Duodenal mucosa (tissue), 2 donors: ENCODE measurements around the gene TLL2.

Experiments used
- H3K27ac ChIP-seq: one replicate; pipeline ENCODE4 v1.7.0; 2013; ENCODE audit warnings: low read depth, low read length
- H3K27me3 ChIP-seq, 2 donors: one replicate each; pipeline ENCODE4 v1.7.0; 2013; ENCODE audit warnings: low read length in 2 of 2, control low read depth in 1 of 2; ENCODE audit not compliant: insufficient read depth in 2 of 2, control insufficient read depth in 1 of 2
- H3K36me3 ChIP-seq, 2 donors: one replicate each; pipeline ENCODE4 v1.7.0; 2013; ENCODE audit warnings: low read length in 2 of 2, control low read depth in 1 of 2; ENCODE audit not compliant: insufficient read depth in 2 of 2, control insufficient read depth in 1 of 2
- H3K4me1 ChIP-seq, 2 donors: one replicate each; pipeline ENCODE4 v1.7.0; 2013; ENCODE audit warnings: low read length in 2 of 2, control low read depth in 1 of 2; ENCODE audit not compliant: insufficient read depth in 2 of 2, control insufficient read depth in 1 of 2
- H3K4me3 ChIP-seq, 2 donors: one replicate each; pipeline ENCODE4 v1.7.0; 2013; ENCODE audit warnings: low read length in 2 of 2, low read depth in 1 of 2
- H3K9ac ChIP-seq, 2 donors: one replicate each; pipeline ENCODE4 v1.7.0; 2013; ENCODE audit warnings: low read length in 2 of 2, low read depth in 1 of 2
- H3K9me3 ChIP-seq, 2 donors: one replicate each; pipeline ENCODE4 v1.7.0; 2013; ENCODE audit warnings: low read length in 2 of 2, control low read depth in 1 of 2; ENCODE audit not compliant: control insufficient read depth in 1 of 2

The TLL2 gene

GRCh38 chr10:96333101-96333500 is 180.6 kb downstream of the TLL2 start:
- no peak overlapping the region for H3K9ac ChIP-seq
- no peaks in the 10 kb centered on the region for H3K9me3 ChIP-seq
- peaks cover 0 to 7% of the 10 kb centered on the region in 2 donors for H3K27me3 ChIP-seq
- no peak overlapping the region for H3K4me3 ChIP-seq
- H3K4me1 ChIP-seq, result no peaks in the 10 kb centered on the region
- H3K36me3 ChIP-seq, result no peaks in the 10 kb centered on the region
- no peak overlapping the region for H3K27ac ChIP-seq

GRCh38 chr10:96327462-96327861 is 186.3 kb downstream of the TLL2 start:
- Histone ChIP-seq H3K36me3 (no peaks in the 10 kb centered on the region), H3K4me1 (peaks cover 0 to 6% of the 10 kb centered on the region in 2 donors), H3K9ac (no peak overlapping the region), H3K27me3 (no peaks in the 10 kb centered on the region), H3K9me3 (no peaks in the 10 kb centered on the region), H3K27ac (no peak overlapping the region), H3K4me3 (no peak overlapping the region)

- Histone ChIP-seq H3K9me3 (no peaks in the 10 kb centered on the region), H3K4me1 (peaks cover 0 to 6% of the 10 kb centered on the region in 2 donors), H3K36me3 (no peaks in the 10 kb centered on the region), H3K9ac (no peak overlapping the region), H3K27ac (no peak overlapping the region), H3K27me3 (no peaks in the 10 kb centered on the region), H3K4me3 (no peak overlapping the region)
Observed at GRCh38 chr10:96325719-96326373, 187.9 kb downstream of the TLL2 start.

GRCh38 chr10:96324447-96324846 is 189.3 kb downstream of the TLL2 start:
- Histone ChIP-seq H3K9me3 (no peaks in the 10 kb centered on the region), H3K4me3 (no peak overlapping the region)

GRCh38 chr10:96322275-96322674 is 191.5 kb downstream of the TLL2 start:
- Histone ChIP-seq H3K36me3 (no peaks in the 10 kb centered on the region), H3K4me3 (no peak overlapping the region), H3K9me3 (no peaks in the 10 kb centered on the region), H3K27me3 (no peaks in the 10 kb centered on the region), H3K9ac (no peak overlapping the region), H3K4me1 (peaks cover 0 to 6% of the 10 kb centered on the region in 2 donors), H3K27ac (no peak overlapping the region)

More at GRCh38 chr10:96324447-96324846, 189.3 kb downstream of the TLL2 start:
- Histone ChIP-seq H3K27ac (no peak overlapping the region), H3K36me3 (no peaks in the 10 kb centered on the region), H3K4me1 (peaks cover 0 to 6% of the 10 kb centered on the region in 2 donors), H3K27me3 (no peaks in the 10 kb centered on the region), H3K9ac (no peak overlapping the region)

GRCh38 chr10:96321822-96322221 is 191.9 kb downstream of the TLL2 start:
- H3K27ac ChIP-seq, result no peak overlapping the region
- H3K9ac ChIP-seq, result no peak overlapping the region
- H3K36me3 ChIP-seq, result no peaks in the 10 kb centered on the region
- peaks cover 0 to 6% of the 10 kb centered on the region in 2 donors for H3K4me1 ChIP-seq
- H3K9me3 ChIP-seq, result no peaks in the 10 kb centered on the region
- H3K27me3 ChIP-seq, result no peaks in the 10 kb centered on the region
- H3K4me3 ChIP-seq, result no peak overlapping the region

GRCh38 chr10:96319754-96320474 is 193.8 kb downstream of the TLL2 start:
- no peaks in the 10 kb centered on the region for H3K9me3 ChIP-seq
- no peak overlapping the region for H3K9ac ChIP-seq
- no peak overlapping the region for H3K4me3 ChIP-seq
- H3K36me3 ChIP-seq, result no peaks in the 10 kb centered on the region
- no peaks in the 10 kb centered on the region for H3K27me3 ChIP-seq
- H3K4me1 ChIP-seq, result peaks cover 0 to 6% of the 10 kb centered on the region in 2 donors
- H3K27ac ChIP-seq, result no peak overlapping the region

- Histone ChIP-seq H3K4me3 (no peak overlapping the region), H3K4me1 (no peaks in the 10 kb centered on the region), H3K9ac (no peak overlapping the region), H3K27me3 (no peaks in the 10 kb centered on the region), H3K9me3 (no peaks in the 10 kb centered on the region), H3K27ac (no peak overlapping the region), H3K36me3 (no peaks in the 10 kb centered on the region)
Observed at GRCh38 chr10:96317067-96317833, 196.5 kb downstream of the TLL2 start.
